GM21360 (cell line): ENCODE results near the gene SH3BGRL3.
"Not testable (repeated sequence)": the region's sequence is repeated elsewhere in the genome, so short reads cannot be mapped to it uniquely, and the experiment has no call there.

Experiments
- ATAC-seq: cut with Tn5 transposase; IDR thresholded peaks from one replicate; pipeline ENCODE4 v1.9.1; 2021; ENCODE audit warnings: mild to moderate bottlenecking, moderate library complexity; ENCODE audit not compliant: unreplicated experiment

Gene SH3BGRL3

DNA sequence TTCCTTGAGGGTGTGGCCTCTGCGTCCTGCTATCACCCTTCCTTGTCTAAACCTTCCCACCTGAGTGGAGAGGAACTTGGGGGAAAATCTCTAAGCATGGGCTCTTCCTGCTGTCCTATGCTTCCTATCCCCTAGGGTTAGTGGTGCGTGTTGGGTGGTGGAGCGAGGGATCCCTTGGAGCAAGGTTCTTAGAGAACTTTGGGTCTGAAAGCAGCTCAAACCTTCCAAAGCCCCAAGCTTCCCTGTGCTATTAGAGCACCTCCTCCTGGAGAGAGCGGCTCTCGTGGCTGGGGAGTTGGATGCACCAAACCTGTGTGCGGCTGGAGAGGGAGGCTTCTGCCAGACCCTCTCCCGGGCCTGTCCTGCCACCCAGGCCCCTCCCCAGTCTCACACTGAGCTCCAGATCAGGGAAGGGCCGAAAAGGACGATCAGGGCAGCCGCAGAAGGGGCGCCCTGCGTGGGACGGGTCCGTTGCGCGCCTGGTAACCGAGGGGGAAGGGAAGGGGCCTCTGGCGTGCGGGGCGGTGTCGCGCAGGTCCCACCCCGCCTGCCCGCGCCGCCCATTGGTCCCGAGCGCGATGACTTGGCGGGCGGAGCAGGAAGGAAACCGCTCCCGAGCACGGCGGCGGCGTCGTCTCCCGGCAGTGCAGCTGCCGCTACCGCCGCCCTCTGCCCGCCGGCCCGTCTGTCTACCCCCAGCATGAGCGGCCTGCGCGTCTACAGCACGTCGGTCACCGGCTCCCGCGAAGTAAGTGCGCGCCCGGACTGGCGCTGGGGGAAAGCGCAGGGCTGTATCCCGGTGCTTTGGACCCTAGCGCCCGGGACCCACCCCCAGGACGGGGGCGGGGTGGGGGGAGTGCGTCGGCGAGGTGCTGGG, at the start of gene SH3BGRL3:
SH3BGRL3 (plus strand) TSS at position 631 of the 877 bp plus-strand sequence; CDS start at position 701, 70 bp downstream.
- ATAC-seq = peak; percentile 54

DNA sequence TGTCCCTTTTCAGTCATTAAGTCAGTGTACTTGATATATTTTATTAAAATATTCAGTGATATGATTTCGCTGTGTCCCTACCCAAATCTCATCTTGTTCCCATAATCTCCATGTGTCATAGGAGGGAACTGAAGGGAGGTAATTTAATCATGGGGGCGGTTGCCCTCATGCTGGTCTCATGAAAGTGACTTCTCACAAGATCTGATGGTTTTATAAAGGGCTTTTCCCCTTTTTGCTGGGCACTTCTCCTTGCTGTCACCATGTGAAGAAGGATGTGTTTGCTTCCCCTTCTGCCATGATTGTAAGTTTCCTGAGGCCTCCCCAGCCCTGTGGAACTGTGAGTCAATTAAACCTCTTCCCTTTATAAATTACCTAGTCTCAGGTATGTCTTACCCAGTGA, 49.2 kb upstream of the SH3BGRL3 start:
- not testable (repeated sequence) for ATAC-seq

DNA sequence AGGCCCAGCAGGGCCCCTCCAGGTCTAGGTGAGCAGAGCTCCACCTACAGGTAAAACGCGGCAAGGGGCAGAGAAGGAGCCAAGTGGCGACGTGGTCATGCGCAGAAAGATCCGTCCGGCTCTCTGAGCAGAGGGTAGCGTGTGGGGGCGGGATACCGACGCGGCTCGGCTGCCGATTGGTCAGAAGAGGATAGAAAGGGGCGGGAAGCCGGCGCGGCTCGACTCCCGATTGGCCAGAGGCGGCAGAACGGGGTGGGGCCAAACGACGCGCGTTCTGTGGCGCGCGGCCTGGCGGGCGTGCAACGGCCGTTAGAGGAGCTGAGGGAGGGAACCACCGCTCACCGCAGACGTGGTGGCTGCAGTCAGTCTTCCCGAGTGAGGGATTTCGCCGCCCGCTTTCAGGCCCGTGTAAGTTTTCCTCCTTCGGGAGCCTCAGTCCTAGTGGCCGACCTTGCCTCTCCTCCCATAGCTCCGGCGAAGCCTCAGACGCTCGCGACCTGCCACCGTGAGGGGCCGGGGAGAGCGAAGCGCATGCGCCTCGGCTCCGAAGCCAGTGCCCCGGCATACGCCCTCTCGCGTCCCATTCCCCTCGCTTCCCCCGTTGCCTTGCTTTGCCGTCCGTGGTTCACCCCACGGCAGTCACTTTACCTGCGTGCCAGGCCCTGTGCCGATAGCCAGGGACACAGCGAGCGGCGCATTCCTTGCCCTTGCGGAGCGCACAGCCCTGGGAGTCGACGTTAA, 45.8 kb upstream of the SH3BGRL3 start, which contains the start of gene CEP85:
CEP85 (plus strand) TSS at position 298 of the 741 bp plus-strand sequence. CDS start 5,584 bp downstream, outside the sequence.
- ATAC-seq = peak; percentile 89

DNA sequence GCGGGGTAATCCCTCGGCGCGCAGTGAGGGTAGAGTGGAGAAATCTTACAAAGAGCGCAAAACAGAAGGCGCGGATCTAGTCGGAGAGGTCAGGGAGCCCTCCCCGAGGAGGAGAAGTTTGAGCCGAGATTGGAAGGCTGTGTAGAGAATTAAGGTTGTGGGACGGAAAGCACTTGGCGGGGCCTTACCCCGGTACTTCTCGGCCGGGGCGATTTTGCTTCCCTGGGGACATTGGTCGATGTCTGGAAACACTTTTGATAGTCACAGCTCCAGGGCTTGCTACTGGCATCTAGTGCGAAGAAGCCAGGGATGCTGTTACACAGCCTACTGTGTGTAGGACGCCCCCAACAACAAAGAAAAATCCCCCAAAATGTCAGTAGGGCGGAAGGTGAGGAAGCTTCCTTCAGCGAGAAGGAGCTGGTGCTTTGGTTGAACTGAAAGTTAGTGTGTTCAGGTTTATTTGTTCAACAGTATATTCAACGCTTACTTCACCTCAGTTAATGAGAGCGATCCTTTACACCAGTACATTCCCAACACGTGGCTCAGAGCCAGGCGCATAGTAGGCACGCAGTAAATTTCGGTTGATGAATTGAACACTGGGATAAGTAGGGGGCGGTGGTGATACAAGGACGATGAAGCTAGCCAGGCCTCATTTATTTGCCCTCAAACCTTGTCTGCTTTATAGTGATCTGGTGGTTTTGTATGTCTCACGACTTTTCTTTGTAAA, 45.1 kb upstream of the SH3BGRL3 start:
- no peak for ATAC-seq

DNA sequence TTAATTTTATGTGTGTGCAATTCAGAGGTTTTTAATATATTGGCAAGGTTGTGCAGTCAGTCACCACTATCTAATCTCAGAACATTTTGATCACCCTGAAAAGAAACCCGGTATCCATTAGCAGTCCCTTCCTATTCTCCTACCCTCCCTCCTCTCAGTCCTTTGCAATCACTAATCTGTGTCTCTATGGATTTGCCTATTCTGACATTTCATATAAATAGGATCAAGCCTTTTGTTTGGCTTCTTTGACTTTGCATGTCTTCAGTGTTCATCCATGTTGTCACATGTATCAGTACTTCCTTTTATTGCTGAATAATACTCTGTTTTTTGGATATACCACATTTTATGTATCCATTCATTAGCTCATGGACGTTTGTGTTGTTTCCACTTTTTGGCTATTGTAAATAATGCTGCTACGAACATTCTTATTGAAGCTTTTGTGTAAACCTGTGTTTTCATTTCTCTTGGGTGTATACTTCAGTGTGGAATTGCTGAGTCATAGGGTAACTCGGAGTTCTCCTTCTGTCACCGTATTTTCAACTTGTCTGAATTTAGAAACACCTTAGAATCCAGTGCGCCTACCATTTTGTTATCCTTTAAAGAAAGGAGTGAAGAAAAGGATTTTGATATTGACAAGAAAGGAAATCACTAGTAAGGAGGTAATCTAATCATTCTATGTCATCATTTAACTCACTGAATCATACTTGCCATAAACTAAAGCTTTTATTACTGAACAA, 42.5 kb upstream of the SH3BGRL3 start:
- ATAC-seq = no peak

DNA sequence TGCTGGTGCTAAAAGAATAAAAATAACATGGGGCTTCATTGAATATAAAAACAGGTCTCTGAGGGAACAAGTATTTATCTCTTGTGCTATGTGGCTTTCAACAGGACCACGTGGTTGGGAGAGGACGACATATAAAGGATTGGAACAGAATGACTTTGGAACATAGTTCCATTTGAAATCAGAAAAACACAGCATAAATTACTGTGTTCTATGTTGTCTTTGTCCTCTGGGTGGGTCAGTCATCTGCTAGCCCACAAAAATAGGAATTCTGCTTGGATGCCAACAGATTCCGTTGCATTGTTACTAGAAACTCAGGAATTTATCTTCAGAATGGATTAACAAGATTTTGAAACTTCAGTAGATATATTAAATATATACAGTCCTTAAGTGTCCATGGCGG, 40.0 kb upstream of the SH3BGRL3 start:
- ATAC-seq = no peak

DNA sequence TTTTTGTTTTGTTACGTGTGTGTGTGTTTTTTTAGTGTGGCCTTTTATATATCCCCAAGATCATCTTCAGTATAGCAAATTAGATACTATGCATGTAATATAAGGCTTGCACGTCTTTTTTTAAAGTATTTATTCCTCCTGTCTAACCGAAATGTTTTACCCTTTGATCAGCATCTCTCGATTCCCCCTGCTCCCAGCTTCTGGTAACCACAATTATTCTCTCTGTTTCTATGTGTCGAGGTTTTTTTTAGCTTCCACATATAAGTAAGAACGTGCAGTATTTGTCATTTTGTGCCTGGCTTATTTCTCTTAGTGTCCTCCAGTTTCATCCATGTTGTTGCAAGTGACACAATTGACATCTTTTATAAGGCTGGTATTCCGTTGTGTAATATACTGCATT, 27.2 kb upstream of the SH3BGRL3 start:
- no peak for ATAC-seq

DNA sequence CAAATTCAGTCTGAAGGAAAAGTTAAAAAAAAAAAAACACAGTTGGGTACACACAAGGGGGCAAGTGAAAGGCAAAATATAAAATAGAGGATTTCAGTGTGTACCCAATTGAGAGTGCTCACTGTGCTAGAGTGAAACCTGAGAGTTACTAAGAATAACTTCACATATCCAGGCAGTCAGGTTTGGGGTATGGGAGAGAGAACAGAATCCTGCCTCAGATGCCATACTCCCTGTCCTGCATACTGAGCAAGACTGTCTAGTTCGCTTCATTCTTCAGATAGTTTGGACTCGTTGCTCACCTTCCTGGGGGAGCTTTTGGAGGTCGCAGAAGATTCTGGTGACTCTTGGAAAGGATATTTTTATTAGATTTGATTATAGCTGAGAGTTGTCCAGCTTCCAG, 25.5 kb upstream of the SH3BGRL3 start:
- no peak for ATAC-seq

DNA sequence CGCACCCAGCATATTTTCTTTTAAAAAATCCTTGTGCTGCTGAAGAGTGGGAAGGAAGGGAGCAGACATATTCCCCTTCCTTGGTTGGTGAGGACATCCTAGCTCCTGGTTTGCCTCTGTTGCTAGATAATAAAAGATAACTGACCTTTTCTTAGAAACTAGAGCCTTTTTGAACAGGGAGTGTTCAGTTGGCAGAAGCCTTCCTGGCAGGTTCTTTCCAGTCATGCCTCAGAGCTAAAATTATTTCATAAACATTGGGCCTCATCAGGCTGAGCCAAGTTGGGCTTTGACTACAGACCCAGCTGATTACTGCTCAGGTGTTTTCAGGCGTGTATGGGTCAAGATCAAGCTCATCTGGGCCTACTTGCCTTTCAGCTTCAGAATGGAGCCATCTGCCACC, 22.7 kb upstream of the SH3BGRL3 start:
- no peak for ATAC-seq

DNA sequence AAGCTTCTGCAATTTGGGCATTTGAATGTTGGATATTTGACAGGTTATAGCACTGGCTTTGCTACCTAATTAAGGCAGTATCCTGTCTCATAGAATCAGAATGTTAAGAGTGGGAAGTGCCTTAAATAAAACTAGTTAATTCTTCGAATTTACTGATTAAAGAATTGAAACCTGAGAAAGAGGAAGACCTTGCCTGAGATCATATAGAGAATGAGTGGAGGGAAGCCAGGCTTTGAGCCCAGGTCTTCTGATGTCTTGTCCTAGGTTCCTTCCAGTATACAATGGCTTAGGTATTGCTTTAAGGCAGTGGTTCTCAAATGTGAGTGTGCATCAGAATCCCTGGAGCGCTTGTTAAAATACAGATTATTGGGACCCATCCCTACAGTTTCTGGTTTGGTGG, 20.9 kb upstream of the SH3BGRL3 start:
- ATAC-seq = no peak

DNA sequence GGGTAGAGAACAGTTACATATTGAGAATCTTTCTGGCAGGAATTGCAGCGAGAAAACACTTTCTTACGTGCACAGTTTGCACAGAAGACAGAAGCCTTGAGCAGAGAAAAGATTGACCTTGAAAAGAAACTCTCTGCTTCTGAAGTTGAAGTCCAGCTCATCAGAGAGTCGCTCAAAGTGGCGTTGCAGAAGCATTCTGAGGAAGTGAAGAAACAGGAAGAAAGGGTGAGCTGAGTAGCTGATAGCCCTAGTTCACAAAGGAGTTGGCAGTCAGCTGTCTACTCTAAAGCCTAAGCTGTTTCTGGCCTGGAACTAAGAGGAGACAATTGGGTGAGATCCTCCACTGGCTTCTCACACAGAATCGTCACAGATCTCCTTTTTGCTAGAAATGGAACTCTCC, 20.3 kb upstream of the SH3BGRL3 start:
- no peak for ATAC-seq

DNA sequence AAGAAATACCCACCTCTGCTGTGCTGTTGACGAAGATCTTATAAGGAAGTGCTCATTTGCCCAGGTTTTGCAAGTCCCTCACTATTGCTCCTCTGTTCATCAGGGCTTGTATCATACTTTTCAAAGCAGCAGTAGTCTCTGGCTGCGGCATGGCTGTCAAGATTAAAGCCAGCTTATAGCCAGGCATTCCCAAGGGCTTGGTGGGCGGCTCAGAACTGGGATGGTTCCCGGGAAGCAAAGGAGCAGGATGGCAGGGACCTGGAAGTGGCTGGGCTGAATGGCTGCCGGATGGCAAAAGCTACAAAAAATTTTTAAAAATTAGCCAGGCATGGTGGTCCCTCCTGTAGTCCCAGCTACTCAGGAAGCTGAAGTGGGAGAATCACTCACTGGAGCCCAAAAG, 16.7 kb upstream of the SH3BGRL3 start:
- ATAC-seq = no peak

DNA sequence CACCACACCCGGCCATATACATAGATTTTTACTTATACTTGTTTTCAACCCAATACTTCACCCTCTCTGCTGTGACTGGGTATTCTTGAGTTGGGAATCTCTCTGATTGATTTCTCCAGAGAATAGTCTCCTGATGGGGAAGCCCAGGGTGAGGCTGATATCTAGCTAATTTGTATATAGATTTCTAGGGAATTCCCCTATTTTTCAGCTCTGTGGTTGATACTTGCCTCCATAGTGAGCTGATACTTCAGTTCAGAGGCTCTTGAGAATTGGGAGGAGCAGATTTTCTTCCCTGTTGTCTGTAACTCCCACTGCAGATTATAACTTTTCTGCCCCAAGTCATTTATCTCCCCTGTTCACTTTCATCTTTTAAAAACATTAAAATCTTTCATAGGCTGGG, 14.5 kb upstream of the SH3BGRL3 start:
- no peak for ATAC-seq

DNA sequence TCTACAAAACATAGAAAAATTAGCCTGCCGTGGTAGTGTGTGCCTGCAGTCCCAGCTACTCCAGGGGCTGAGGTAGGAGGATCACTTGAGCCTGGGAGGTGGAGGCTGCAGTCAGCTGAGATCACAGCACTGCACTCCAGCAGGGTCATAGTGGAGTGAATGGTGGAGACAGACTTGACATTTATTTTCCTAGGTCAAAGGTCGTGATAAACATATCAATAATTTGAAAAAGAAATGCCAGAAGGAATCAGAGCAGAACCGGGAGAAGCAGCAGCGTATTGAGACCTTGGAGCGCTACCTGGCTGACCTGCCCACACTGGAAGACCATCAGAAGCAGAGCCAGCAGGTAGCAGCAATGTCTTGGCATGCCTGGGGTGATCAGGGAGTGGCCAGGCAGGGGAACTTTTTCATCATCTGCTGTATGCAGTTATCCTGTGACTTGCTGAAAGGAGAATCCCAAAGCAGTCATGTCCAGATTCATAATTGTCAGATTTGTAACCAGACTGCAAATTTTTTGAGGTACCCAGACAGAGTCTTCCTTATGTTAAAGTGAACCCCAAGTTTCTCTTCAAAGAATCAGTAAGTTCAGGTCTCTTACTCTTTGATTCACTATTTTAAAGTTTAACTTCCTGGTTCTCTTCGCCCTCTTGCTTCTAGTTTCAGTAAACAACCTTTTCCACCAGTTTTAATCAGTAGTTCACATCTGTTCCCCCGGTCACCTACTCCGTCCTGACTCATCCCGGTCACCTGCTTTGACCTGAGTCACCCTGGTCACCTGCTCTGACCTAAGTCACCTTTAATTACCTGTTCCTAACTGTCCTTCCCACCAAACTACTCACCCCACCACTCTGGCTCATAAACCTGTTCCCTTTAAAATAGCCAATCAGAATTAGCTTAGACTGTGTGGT, 11.3 kb upstream of the SH3BGRL3 start:
- no peak for ATAC-seq

DNA sequence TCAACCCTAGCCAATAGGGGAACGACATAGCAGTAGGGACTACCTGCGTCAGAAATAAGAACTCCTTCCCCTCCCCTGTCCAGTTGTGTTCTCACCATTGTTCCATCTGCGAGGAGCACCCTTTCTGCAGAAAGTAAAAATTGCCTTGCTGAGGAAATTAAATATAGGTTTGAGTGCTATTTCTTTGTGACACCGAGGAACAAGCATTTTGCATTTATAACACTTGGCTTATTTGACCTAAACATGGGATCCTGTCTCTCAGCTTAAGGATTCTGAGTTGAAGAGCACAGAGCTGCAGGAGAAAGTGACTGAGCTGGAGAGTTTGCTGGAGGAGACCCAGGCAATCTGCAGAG, 10.7 kb upstream of the SH3BGRL3 start:
- no peak for ATAC-seq

DNA sequence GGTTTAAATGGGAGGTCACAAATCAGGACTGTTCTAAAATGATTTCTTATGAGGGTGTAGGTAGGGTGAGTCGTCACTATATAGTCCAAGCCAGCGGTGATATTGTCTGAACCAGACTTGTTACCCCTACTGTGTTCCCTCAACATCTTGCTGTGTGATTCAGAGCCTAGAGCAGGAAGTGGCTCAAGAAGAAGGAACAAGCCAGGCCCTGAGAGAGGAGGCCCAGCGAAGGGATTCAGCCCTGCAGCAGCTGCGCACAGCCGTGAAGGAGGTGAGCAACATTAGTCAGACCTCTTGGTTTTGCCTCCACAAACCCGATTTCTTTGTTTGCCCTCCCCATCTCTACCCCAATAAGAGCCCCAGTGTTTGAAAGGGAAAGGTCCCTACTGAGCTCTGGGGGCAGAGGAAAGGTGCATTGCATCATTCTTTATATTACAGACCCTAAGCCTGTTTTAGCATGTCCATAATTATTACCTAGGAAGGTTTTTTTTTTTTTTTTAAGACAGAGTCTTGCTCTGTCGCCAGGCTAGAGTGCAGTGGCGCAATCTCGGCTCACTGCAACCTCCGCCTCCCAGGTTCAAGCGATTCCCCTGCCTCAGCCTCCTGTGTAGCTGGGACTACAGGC, 5.0 kb upstream of the SH3BGRL3 start:
- ATAC-seq = no peak

DNA sequence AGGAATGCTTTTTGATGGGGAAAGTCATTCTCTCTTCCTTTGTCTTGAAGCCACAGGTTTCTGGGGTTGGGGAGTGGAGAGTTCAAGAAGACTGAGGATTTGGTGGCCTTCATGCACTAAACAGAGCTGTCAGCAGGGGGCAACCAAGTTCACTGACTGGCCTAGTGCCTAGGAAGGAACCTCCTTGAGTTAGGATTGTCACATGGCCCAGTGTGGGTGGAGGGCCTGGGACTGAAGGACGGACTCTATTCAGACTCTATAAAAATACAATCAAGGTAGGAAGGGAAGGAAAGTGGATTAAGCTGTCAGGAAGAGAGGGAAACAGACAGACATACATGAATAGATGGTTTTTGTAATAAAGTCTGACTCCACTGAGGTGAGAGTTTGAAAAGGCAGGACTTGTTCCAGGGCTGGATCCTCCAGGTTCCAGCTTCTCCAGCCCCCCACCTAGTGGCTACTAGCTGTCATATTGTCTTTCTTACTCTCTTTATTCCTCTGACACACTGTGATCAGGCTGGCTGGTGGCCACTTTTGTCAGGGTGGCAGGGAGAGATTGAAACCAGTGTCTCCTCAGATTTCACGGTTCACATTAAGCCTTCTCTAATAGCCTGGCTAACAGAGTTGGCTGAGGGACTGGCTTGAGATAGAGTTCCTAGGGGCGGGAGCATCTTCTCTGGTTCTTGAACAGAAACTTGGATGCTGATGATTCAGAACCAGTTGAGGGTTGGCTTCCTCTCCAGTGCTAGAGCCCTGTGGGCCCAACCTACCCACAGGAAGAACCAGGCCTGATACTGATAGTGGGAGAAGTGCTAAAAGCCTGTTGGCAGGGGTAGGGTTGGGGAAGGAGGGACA, 4.1 kb upstream of the SH3BGRL3 start:
- no peak for ATAC-seq

DNA sequence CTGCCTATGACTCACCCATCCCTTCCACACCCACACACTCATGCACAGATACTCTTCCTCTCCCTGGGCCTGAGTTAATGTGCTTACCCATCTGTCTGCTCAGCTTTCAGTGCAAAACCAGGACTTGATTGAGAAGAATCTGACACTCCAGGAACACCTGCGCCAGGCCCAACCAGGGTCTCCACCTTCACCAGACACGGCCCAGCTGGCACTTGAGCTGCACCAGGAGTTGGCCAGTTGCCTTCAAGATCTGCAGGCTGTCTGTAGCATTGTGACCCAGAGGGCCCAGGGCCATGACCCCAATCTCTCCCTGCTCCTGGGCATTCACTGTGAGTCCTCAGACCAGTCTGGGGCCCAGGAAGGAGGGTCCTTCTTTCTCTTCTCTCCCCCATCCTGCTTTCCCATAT, 3.5 kb upstream of the SH3BGRL3 start:
- no peak for ATAC-seq
